GM23248 (cell line): ENCODE data around the gene MAP2K5.

Source experiments
- EZH2 ChIP-seq: fragments of 200-600 bp; sonication (generic); IDR thresholded peaks from 2 replicates; pipeline ENCODE4 v1.6.1; 2018; ENCODE audit warnings: antibody characterized with exemption, mild to moderate bottlenecking; ENCODE audit not compliant: insufficient read depth, poor library complexity, severe bottlenecking
- EZH2phosphoT487 ChIP-seq: fragments of 200-600 bp; sonication (generic); IDR thresholded peaks from 2 replicates; pipeline ENCODE4 v1.6.1; 2018; ENCODE audit warnings: antibody characterized with exemption, moderate library complexity, mild to moderate bottlenecking, low read depth; ENCODE audit not compliant: insufficient read depth

GRCh38 chr15:67716171-67716570 lies 173.7 kb downstream of the MAP2K5 start:
- TF ChIP-seq EZH2 (no peak), EZH2phosphoT487 (no peak)
